Fibroblast of lung (primary cell): ENCODE results near the gene ADAM10.

ENCODE experiments used
- EZH2 ChIP-seq: IDR thresholded peaks from 2 replicates; pipeline ENCODE4 v1.5.1; 2012; ENCODE audit warnings: low read length, control low read depth, mild to moderate bottlenecking; ENCODE audit errors: missing control alignments
- TF ChIP-seq, protein P1 (sequence below), 2 donors: IDR thresholded peaks in 1 of 2; conservative IDR thresholded peaks in 1 of 2; 1 replicate in 1 of 2; 2 replicates in 1 of 2; pipeline ENCODE4 v1.5.1; 2011 to 2012; ENCODE audit warnings: low read length in 2 of 2, control low read depth in 1 of 2, inconsistent platforms in 1 of 2, low read depth in 1 of 2, mild to moderate bottlenecking in 1 of 2

DNA sequence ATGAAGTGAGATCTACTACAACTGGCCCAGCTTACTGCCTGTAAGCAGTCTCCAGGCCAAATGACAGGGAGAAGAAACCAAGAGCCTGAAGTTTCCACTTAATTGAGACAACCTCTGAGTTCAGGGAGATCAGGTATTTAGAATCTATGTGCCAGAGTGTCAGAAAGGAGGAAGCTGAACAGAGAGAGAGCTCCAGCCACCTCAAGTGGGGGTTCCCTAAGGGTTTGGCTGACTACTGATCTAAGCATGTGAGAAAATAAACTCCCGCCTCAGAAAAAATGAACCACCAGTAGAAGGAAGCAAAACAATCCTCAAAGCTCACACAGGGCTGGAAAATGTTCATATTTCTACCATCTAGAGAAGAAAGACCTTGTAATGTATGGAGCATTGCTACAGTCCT lies 25.0 kb downstream of the ADAM10 start:
- TF ChIP-seq, protein P1, sequence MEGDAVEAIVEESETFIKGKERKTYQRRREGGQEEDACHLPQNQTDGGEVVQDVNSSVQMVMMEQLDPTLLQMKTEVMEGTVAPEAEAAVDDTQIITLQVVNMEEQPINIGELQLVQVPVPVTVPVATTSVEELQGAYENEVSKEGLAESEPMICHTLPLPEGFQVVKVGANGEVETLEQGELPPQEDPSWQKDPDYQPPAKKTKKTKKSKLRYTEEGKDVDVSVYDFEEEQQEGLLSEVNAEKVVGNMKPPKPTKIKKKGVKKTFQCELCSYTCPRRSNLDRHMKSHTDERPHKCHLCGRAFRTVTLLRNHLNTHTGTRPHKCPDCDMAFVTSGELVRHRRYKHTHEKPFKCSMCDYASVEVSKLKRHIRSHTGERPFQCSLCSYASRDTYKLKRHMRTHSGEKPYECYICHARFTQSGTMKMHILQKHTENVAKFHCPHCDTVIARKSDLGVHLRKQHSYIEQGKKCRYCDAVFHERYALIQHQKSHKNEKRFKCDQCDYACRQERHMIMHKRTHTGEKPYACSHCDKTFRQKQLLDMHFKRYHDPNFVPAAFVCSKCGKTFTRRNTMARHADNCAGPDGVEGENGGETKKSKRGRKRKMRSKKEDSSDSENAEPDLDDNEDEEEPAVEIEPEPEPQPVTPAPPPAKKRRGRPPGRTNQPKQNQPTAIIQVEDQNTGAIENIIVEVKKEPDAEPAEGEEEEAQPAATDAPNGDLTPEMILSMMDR (conservative IDR thresholded peaks at IDR 0.05 in 1 of 2, IDR thresholded peaks at IDR 0.05 in 1 of 2; ENCODE audit: low read depth in 1 of 2, low read length in 2 of 2) = no peak
- TF ChIP-seq EZH2 = no peak
